GM12878 (cell line): ENCODE data around the gene CFAP97D2. TPM values are rescaled to one million over a fixed set of nuclear protein-coding genes. Genes with fewer than 3 reads are reported as not detected.

Experiments
- ATAC-seq: fragments of 200-7000 bp; cut with Tn5 transposase; 3 replicates; pipeline ENCODE4 v1.9.1; 2020; ENCODE audit warnings: mild to moderate bottlenecking, moderate library complexity
- BruUV-seq: library from RNA; stranded (reverse); fragments of 400-500 nt; replicated peaks from 2 replicates; lab custom pipeline; 2021; lab: Mats Ljungman, UMichigan
- CTCF ChIA-PET: fragments of 300-600 bp; sonication (Branson Sonifier 250); formaldehyde crosslinking; extraction: SDS; loops from one replicate; lab custom pipeline; 2021; ENCODE audit warnings: inconsistent platforms; lab: Yijun Ruan, JAX
- POLR2A ChIA-PET: fragments of 350-600 bp; formaldehyde crosslinking; extraction: SDS; loops from one replicate; lab custom pipeline; 2021; ENCODE audit warnings: inconsistent platforms; lab: Charles Lee
- RAD21 ChIA-PET: fragments of 300-600 bp; sonication (Branson Sonifier 250); formaldehyde crosslinking; loops from one replicate; lab custom pipeline; 2023; ENCODE audit warnings: antibody characterized with exemption; ENCODE audit not compliant: unreplicated experiment; lab: Charles Lee
- SMC1A ChIA-PET: fragments of 300-600 bp; sonication (Branson Sonifier 250); formaldehyde crosslinking; loops from one replicate; lab custom pipeline; 2023; ENCODE audit not compliant: unreplicated experiment, uncharacterized antibody; lab: Charles Lee
- DNase-seq: peaks from one replicate; pipeline ENCODE4 v3.0.0-alpha.2; 2011; ENCODE audit warnings: low read depth, low spot score
- FAIRE-seq: peaks from 3 replicates; lab custom pipeline; 2011; peaks lifted over from hg19 to GRCh38; lab: Jason Lieb, UNC
- H2AFZ ChIP-seq: 2 replicates; pipeline ENCODE4 v1.6.0; 2011; ENCODE audit warnings: low read depth, low read length, control low read depth; ENCODE audit not compliant: control insufficient read depth
- H3K27ac ChIP-seq: 2 replicates; pipeline ENCODE4 v1.5.1; 2011; ENCODE audit warnings: control low read depth; ENCODE audit not compliant: control insufficient read depth, insufficient read depth
- H3K27me3 ChIP-seq, 2 experiments: replicated peaks in 1 of 2; 2 replicates each; pipeline versions ENCODE4 v1.6.0 to v1.6.1; 2011; ENCODE audit warnings: low read length in 1 of 2; ENCODE audit not compliant: control insufficient read depth in 2 of 2, insufficient read depth in 2 of 2
- H3K36me3 ChIP-seq, 2 experiments: 2 replicates each; pipeline ENCODE4 v1.5.1; 2011; ENCODE audit warnings: low read length in 1 of 2; ENCODE audit not compliant: control insufficient read depth in 2 of 2, insufficient read depth in 2 of 2
- H3K4me1 ChIP-seq: 2 replicates; pipeline ENCODE4 v1.6.1; 2011; ENCODE audit warnings: mild to moderate bottlenecking, low read length, moderate library complexity, mixed read lengths; ENCODE audit not compliant: control insufficient read depth, insufficient read depth
- H3K4me2 ChIP-seq: 2 replicates; pipeline ENCODE4 v1.6.0; 2011; ENCODE audit warnings: control low read depth; ENCODE audit not compliant: control insufficient read depth, insufficient read depth
- H3K4me3 ChIP-seq: fragments of 200-600 bp; sonication (generic); 2 replicates; pipeline ENCODE4 v1.5.1; 2016
- H3K79me2 ChIP-seq: 2 replicates; pipeline ENCODE4 v1.6.0; 2011; ENCODE audit warnings: low read length; ENCODE audit not compliant: control insufficient read depth, insufficient read depth
- H3K9ac ChIP-seq: 2 replicates; pipeline ENCODE4 v1.8.0; 2011; ENCODE audit warnings: low read length, control low read depth, mixed read lengths; ENCODE audit not compliant: control insufficient read depth, insufficient read depth
- H3K9me3 ChIP-seq: replicated peaks from 3 replicates; pipeline ENCODE4 v1.5.1; 2011; ENCODE audit warnings: mild to moderate bottlenecking, low read length; ENCODE audit not compliant: control insufficient read depth, insufficient read depth
- H4K20me1 ChIP-seq: 2 replicates; pipeline ENCODE4 v1.6.0; 2011; ENCODE audit not compliant: control insufficient read depth, insufficient read depth
- ASH2L ChIP-seq: fragments of 300-600, 200-600 bp; sonication (generic); IDR thresholded peaks from 2 replicates; pipeline ENCODE4 v1.6.1; 2017; ENCODE audit warnings: low read depth, mild to moderate bottlenecking, borderline replicate concordance
- BACH1 ChIP-seq: fragments of 450-650 bp; IDR thresholded peaks from 2 replicates; pipeline ENCODE4 v1.6.1; 2017; ENCODE audit warnings: mild to moderate bottlenecking, borderline replicate concordance
- CEBPB ChIP-seq, 2 experiments: fragments of 150-350 bp in 1 of 2; IDR thresholded peaks; 2 replicates each; pipeline ENCODE4 v1.6.1; 2012 to 2014; ENCODE audit warnings: low read depth in 2 of 2, low read length in 2 of 2, borderline replicate concordance in 1 of 2, inconsistent platforms in 1 of 2
- FOS ChIP-seq: IDR thresholded peaks from 3 replicates; pipeline ENCODE4 v1.6.1; 2011; ENCODE audit warnings: borderline replicate concordance; ENCODE audit not compliant: insufficient read length; ENCODE audit errors: extremely low read depth
- MAX ChIP-seq: IDR thresholded peaks from 2 replicates; pipeline ENCODE4 v1.6.1; 2012; ENCODE audit warnings: low read depth, low read length, improper control_type of control experiment
- MYC ChIP-seq: IDR thresholded peaks from 2 replicates; pipeline ENCODE4 v1.6.1; 2011; ENCODE audit warnings: mild to moderate bottlenecking, low read length, moderate library complexity, inconsistent platforms; ENCODE audit not compliant: insufficient read depth, insufficient replicate concordance, insufficient read length, severe bottlenecking
- NBN ChIP-seq: fragments of 450-650 bp; IDR thresholded peaks from 2 replicates; pipeline ENCODE4 v1.6.1; 2016
- SIN3A ChIP-seq: IDR thresholded peaks from 2 replicates; pipeline ENCODE4 v1.6.1; 2012; ENCODE audit warnings: low read depth, low read length, improper control_type of control experiment
- SRF ChIP-seq, 2 experiments: IDR thresholded peaks; 2 replicates each; pipeline ENCODE4 v1.6.1; 2011; ENCODE audit warnings: low read depth in 2 of 2, low read length in 2 of 2, mild to moderate bottlenecking in 1 of 2, moderate library complexity in 1 of 2
- WGBS: methylation state at CpG from one replicate; pipeline ENCODE4 v1.1.6; 2016; ENCODE audit warnings: low lambda C conversion rate; ENCODE audit not compliant: insufficient replicate concordance, insufficient coverage; ENCODE audit errors: missing lambda C conversion rate; 5-methylcytosine and 5-hydroxymethylcytosine counted together
- in situ Hi-C: fragments of 300-500 bp; cut with MboI; formaldehyde crosslinking; loops from 9 replicates; pipeline ENCODE4 v1.14.3; 2018; ENCODE audit warnings: mixed read lengths
- intact Hi-C: fragments of 100-400 bp; cut with micrococcal nuclease; formaldehyde crosslinking; loops from one replicate; pipeline ENCODE4 v1.14.2; 2022; ENCODE audit not compliant: unreplicated experiment
- polyA plus RNA-seq, 11 experiments: library from polyadenylated mRNA; depleted of rRNA in 4 of 11; unstranded in 6 of 11; stranded (reverse) in 5 of 11; fragments of >200 nt; fragmentation: Nextera tagmentation in 4 of 11; fragmentation: Illumina TruSeq in 1 of 11; extraction: Ambion mirVana in 4 of 11; extraction: Trizol in 1 of 11; gene quantifications; 1 replicate in 1 of 11; 2 replicates in 10 of 11; pipeline versions ENCODE4 v1.2.1 to v1.2.3, GENCODE V29; 2011 to 2016; ENCODE audit warnings: inconsistent platforms in 2 of 11, missing spikeins in 2 of 11, low read depth in 1 of 11
- total RNA-seq, 4 experiments: library from RNA; depleted of rRNA in 3 of 4; stranded (reverse); fragments of >200 nt in 3 of 4; fragmentation: Illumina TruSeq in 1 of 4; extraction: Trizol in 1 of 4; gene quantifications; 2 replicates each; pipeline versions ENCODE4 v1.2.1 to v1.2.3, GENCODE V29; 2013 to 2021

CFAP97D2 gene
- total and polyA plus RNA-seq, 10 of the 15 experiments (the other 5 are each of a cell fraction or from before 2014, with no cell fraction given), result not detected

- Histone ChIP-seq H4K20me1 (no peaks in the 10 kb centered on the region), H3K4me1 (no peaks in the 10 kb centered on the region), H2AFZ (no peak overlapping the region), H3K9me3 (no peaks in the 10 kb centered on the region; the same call in 2 of the 3 replicates), H3K79me2 (no peaks in the 10 kb centered on the region), H3K4me2 (no peak overlapping the region), H3K27me3 (peaks cover 0 to 7% of the 10 kb centered on the region in 2 experiments; a peak in 2 of 4 replicates), H3K9ac (no peak overlapping the region), H3K27ac (no peak overlapping the region), H3K4me3 (no peak overlapping the region), H3K36me3 (no peaks in the 10 kb centered on the region)
- intact Hi-C loops (no loop called here), in situ Hi-C loops (no loop called here)
- FAIRE-seq (no peak), DNase-seq (no peak), ATAC-seq (no peak)
- SMC1A ChIA-PET, result no interaction called here
- RAD21 ChIA-PET, result no interaction called here
- CTCF ChIA-PET, result no interaction called here
- 19% methylated on average over 5 of the region's 5 CpGs for WGBS
- POLR2A ChIA-PET, result no interaction called here
- TF ChIP-seq MYC (no peak), SRF (IDR thresholded peaks at IDR 0.05; ENCODE audit: low read depth in 2 of 2, low read length in 2 of 2) (no peak), ASH2L (no peak), MAX (no peak), SIN3A (no peak), BACH1 (no peak), NBN (no peak), FOS (no peak), CEBPB (IDR thresholded peaks at IDR 0.05; ENCODE audit: borderline replicate concordance in 1 of 2, low read depth in 2 of 2, low read length in 2 of 2) (no peak)
- no TSS peak for BruUV-seq
Measured at GRCh38 chr13:114167426-114167825, 11.6 kb upstream of the CFAP97D2 start.
